ENCODE data around the gene PRR35.

PRR35 gene

GRCh38 chr16:528111-529011 lies 31.8 kb upstream of the PRR35 start:
- DNase-seq = peak; percentile 41

- no peak for DNase-seq
Observed at GRCh38 chr16:529012-529575, 31.1 kb upstream of the PRR35 start.

- DNase-seq = no peak
Observed at GRCh38 chr16:530111-530817, 29.9 kb upstream of the PRR35 start.

GRCh38 chr16:531494-532125 lies 28.6 kb upstream of the PRR35 start:
- no peak for DNase-seq

GRCh38 chr16:533391-534123 lies 26.6 kb upstream of the PRR35 start:
- DNase-seq = no peak

GRCh38 chr16:534135-534534 lies 26.1 kb upstream of the PRR35 start:
- no peak for DNase-seq

GRCh38 chr16:534856-535445 lies 25.2 kb upstream of the PRR35 start:
- no peak for DNase-seq

- peak; percentile 76 for DNase-seq
Observed at GRCh38 chr16:535446-536405, 24.5 kb upstream of the PRR35 start.

GRCh38 chr16:536746-537145 lies 23.4 kb upstream of the PRR35 start:
- no peak for DNase-seq

GRCh38 chr16:537415-538335 lies 22.5 kb upstream of the PRR35 start:
- no peak for DNase-seq

GRCh38 chr16:539901-540530 lies 20.2 kb upstream of the PRR35 start:
- DNase-seq = peak; percentile 18

GRCh38 chr16:540645-541340 lies 19.4 kb upstream of the PRR35 start:
- no peak for DNase-seq

- DNase-seq = no peak
Observed at GRCh38 chr16:543301-544164, 16.7 kb upstream of the PRR35 start.

- no peak for DNase-seq
Observed at GRCh38 chr16:544517-544916, 15.7 kb upstream of the PRR35 start.

- no peak for DNase-seq
Observed at GRCh38 chr16:546909-547770, 13.1 kb upstream of the PRR35 start.

- no peak for DNase-seq
Observed at GRCh38 chr16:548586-548985, 11.6 kb upstream of the PRR35 start.

Data from fibroblast of skin of scalp (primary cell).